ENCODE data around the gene GPR15LG. TPM values are rescaled to one million over a fixed set of nuclear protein-coding genes. Genes with fewer than 3 reads are reported as not detected.

The GPR15LG gene
- total RNA-seq, 1 experiment from 2014 or later: not detected

DNA sequence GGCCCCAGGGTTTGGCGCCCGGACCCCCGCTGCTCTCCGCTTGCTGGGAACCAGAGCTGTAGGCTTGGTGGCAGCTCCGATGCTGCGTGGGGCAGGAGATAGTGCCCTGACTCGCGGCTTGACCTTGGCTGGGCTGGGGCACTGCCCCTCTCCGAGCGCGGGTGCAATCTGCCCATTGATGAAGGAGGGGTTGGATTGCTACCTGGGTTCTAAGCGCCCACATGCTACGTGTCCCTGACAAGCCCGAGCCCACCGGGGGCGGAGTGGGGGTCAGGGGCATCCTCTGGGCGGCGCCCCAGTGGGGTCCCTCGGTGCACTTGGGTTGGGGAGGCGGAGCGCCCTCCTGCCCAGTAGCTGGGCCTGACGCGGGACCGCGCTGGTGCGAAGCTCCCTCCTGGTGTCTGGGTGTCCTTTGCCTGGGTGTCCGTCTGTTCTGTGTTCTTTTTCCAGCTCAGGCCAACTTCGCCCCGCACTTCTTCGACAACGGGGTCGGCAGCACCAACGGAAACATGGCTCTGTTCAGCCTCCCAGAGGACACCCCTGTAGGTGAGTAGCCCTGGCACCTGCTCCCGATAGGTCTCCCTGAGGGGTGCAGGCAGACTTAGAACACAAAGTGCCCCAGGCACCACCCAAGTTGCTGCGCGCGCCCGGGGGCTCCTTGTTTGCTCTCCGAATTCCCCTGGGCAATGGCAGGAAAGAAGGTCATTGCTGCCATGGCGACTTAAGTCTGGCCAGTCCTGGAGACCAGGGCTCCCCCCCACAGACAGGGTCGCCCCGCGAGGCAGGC, 21.6 kb downstream of the GPR15LG start:
- ChIA-PET POLR2A (ENCODE audit: unreplicated experiment) (no interaction called here), CTCF (no interaction called here)
- H4K20me1 ChIP-seq (ENCODE audit: low read length): no peaks in the 10 kb centered on the region
- DNase-seq (no peak), ATAC-seq (no peak)
- no peaks in the 10 kb centered on the region for H3K4me1 ChIP-seq (ENCODE audit: insufficient read depth, low read length)
- H3K4me3 ChIP-seq (ENCODE audit: low read length): no peak overlapping the region
- H3K4me2 ChIP-seq (ENCODE audit: low read length): no peak overlapping the region
- no peak overlapping the region for H3K9ac ChIP-seq (ENCODE audit: low read length)
- H3K79me2 ChIP-seq (ENCODE audit: low read length): no peaks in the 10 kb centered on the region
- no peak overlapping the region for H2AFZ ChIP-seq (ENCODE audit: low read length)
- H3F3A ChIP-seq (ENCODE audit: low read length, unreplicated experiment): no peaks in the 10 kb centered on the region
- no peaks in the 10 kb centered on the region for H3K9me3 ChIP-seq (ENCODE audit: low read length)
- TF ChIP-seq EZH2 (IDR thresholded peaks at IDR 0.05; ENCODE audit: low read length, unreplicated experiment) (no peak), EZH2phosphoT487 (IDR thresholded peaks at IDR 0.05; ENCODE audit: borderline replicate concordance, low read length) (no peak)
- TF ChIP-seq, protein P1, sequence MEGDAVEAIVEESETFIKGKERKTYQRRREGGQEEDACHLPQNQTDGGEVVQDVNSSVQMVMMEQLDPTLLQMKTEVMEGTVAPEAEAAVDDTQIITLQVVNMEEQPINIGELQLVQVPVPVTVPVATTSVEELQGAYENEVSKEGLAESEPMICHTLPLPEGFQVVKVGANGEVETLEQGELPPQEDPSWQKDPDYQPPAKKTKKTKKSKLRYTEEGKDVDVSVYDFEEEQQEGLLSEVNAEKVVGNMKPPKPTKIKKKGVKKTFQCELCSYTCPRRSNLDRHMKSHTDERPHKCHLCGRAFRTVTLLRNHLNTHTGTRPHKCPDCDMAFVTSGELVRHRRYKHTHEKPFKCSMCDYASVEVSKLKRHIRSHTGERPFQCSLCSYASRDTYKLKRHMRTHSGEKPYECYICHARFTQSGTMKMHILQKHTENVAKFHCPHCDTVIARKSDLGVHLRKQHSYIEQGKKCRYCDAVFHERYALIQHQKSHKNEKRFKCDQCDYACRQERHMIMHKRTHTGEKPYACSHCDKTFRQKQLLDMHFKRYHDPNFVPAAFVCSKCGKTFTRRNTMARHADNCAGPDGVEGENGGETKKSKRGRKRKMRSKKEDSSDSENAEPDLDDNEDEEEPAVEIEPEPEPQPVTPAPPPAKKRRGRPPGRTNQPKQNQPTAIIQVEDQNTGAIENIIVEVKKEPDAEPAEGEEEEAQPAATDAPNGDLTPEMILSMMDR (conservative IDR thresholded peaks at IDR 0.05; ENCODE audit: low read depth, low read length): no peak
- intact Hi-C loops (cut with micrococcal nuclease): no loop called here
- H3K9me2 ChIP-seq (replicated peaks; ENCODE audit: low read length): no peaks in the 10 kb centered on the region
- BruUV-seq (replicated peaks): no TSS peak
- H3K36me3 ChIP-seq (ENCODE audit: low read depth, low read length): no peaks in the 10 kb centered on the region
- H3K27me3 ChIP-seq (ENCODE audit: low read length): peaks cover 85% of the 10 kb centered on the region
- no peak overlapping the region for H3K27ac ChIP-seq (ENCODE audit: low read length)

DNA sequence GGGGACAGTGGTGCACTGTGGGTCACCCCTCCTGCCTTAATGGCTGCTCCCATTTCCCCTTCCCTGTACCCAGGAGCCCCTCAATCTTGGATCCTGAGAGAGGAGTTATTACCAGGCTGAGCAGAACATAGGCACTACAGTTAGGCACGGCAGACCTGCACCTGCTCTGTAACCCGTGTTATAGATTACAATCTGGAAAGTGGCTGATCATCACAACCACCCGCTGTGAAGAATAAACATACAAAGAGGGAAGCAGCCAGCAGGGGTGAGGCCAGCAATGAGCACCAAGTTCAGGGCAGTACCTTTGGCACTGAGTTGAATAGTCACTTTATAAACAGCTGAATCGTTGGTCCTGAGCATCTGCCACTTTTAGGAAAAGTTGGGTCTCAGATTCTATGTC, 22.5 kb downstream of the GPR15LG start:
- intact Hi-C loops (cut with micrococcal nuclease): no loop called here
- BruUV-seq (replicated peaks): no TSS peak
- Histone ChIP-seq H4K20me1 (ENCODE audit: low read length) (no peaks in the 10 kb centered on the region), H3K4me3 (ENCODE audit: low read length) (no peak overlapping the region), H3K9me3 (ENCODE audit: low read length) (no peaks in the 10 kb centered on the region), H3K4me1 (ENCODE audit: insufficient read depth, low read length) (no peaks in the 10 kb centered on the region), H3K4me2 (ENCODE audit: low read length) (no peak overlapping the region), H3K27me3 (ENCODE audit: low read length) (peaks cover 86% of the 10 kb centered on the region), H3K9ac (ENCODE audit: low read length) (no peak overlapping the region), H3K79me2 (ENCODE audit: low read length) (no peaks in the 10 kb centered on the region), H3K9me2 (replicated peaks; ENCODE audit: low read length) (no peaks in the 10 kb centered on the region), H3F3A (ENCODE audit: low read length, unreplicated experiment) (no peaks in the 10 kb centered on the region), H2AFZ (ENCODE audit: low read length) (no peak overlapping the region), H3K36me3 (ENCODE audit: low read depth, low read length) (no peaks in the 10 kb centered on the region), H3K27ac (ENCODE audit: low read length) (no peak overlapping the region)
- CTCF ChIA-PET: no interaction called here
- ATAC-seq: no peak
- DNase-seq: no peak
- POLR2A ChIA-PET (ENCODE audit: unreplicated experiment): no interaction called here
- TF ChIP-seq, protein P1 (conservative IDR thresholded peaks at IDR 0.05; ENCODE audit: low read depth, low read length): no peak
- TF ChIP-seq EZH2 (IDR thresholded peaks at IDR 0.05; ENCODE audit: low read length, unreplicated experiment) (no peak), EZH2phosphoT487 (IDR thresholded peaks at IDR 0.05; ENCODE audit: borderline replicate concordance, low read length) (no peak)

DNA sequence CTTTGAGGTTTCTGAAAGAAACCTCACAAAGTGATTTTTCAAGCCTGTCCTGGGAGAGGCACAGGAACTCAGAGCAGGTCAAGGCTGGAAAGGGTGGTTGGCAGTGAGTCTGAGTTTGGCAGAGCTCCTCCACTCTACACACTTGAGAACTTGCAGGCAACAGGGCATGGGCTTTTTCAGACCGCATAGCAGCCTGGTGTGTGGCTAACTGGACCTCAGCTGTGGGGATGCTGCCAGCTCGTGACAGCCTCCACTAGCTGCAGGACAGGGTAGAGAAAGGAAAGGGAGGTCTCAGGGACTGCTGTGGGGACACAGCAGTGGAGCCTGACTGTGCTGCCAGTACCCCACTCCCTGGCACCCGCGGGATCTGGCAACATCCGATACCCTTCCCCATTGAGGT, 23.3 kb downstream of the GPR15LG start:
- Histone ChIP-seq H3K79me2 (ENCODE audit: low read length) (no peaks in the 10 kb centered on the region), H3K4me2 (ENCODE audit: low read length) (no peak overlapping the region), H3K9me2 (replicated peaks; ENCODE audit: low read length) (no peaks in the 10 kb centered on the region), H3F3A (ENCODE audit: low read length, unreplicated experiment) (no peaks in the 10 kb centered on the region), H3K27ac (ENCODE audit: low read length) (no peak overlapping the region), H3K9ac (ENCODE audit: low read length) (no peak overlapping the region), H3K36me3 (ENCODE audit: low read depth, low read length) (no peaks in the 10 kb centered on the region), H3K4me1 (ENCODE audit: insufficient read depth, low read length) (no peaks in the 10 kb centered on the region), H3K9me3 (ENCODE audit: low read length) (no peaks in the 10 kb centered on the region), H4K20me1 (ENCODE audit: low read length) (no peaks in the 10 kb centered on the region), H3K27me3 (ENCODE audit: low read length) (peaks cover 77% of the 10 kb centered on the region), H3K4me3 (ENCODE audit: low read length) (no peak overlapping the region), H2AFZ (ENCODE audit: low read length) (no peak overlapping the region)
- intact Hi-C loops (cut with micrococcal nuclease): no loop called here
- CTCF ChIA-PET: no interaction called here
- POLR2A ChIA-PET (ENCODE audit: unreplicated experiment): no interaction called here
- BruUV-seq (replicated peaks): no TSS peak
- ATAC-seq (no peak), DNase-seq (no peak)
- TF ChIP-seq, protein P1 (conservative IDR thresholded peaks at IDR 0.05; ENCODE audit: low read depth, low read length): no peak
- TF ChIP-seq EZH2 (IDR thresholded peaks at IDR 0.05; ENCODE audit: low read length, unreplicated experiment): no peak
- TF ChIP-seq EZH2phosphoT487 (IDR thresholded peaks at IDR 0.05; ENCODE audit: borderline replicate concordance, low read length): no peak
